GM23338 (cell line): ENCODE data around the gene SLC25A42. TPM values are rescaled to one million over a fixed set of nuclear protein-coding genes. Genes with fewer than 3 reads are reported as not detected.
A peak's percentile ranks its signal among the peaks of the same experiment; 100 is the strongest.

ENCODE experiments used
- ATAC-seq: fragments of 200-7000 bp; cut with Tn5 transposase; 3 replicates; pipeline ENCODE4 v1.9.1; 2020
- DNase-seq: peaks from one replicate; pipeline ENCODE4 v3.0.0-alpha.2; 2015; ENCODE audit warnings: low spot score
- H2AFZ ChIP-seq: fragments of 200-600 bp; sonication (generic); 2 replicates; pipeline ENCODE4 v1.8.0; 2016; ENCODE audit warnings: antibody characterized with exemption, mild to moderate bottlenecking, moderate library complexity
- H3F3A ChIP-seq: fragments of 200-600 bp; sonication (generic); replicated peaks from 2 replicates; pipeline ENCODE4 v1.8.0; 2017; ENCODE audit warnings: antibody characterized with exemption, mixed run types, low read depth
- H3K27ac ChIP-seq: fragments of 200-600 bp; sonication (generic); 2 replicates; pipeline ENCODE4 v1.6.1; 2016; ENCODE audit warnings: low read depth
- H3K27me3 ChIP-seq: fragments of 200-600 bp; sonication (generic); 2 replicates; pipeline ENCODE4 v1.8.0; 2016; ENCODE audit warnings: mild to moderate bottlenecking, mixed run types, moderate library complexity; ENCODE audit not compliant: insufficient read depth
- H3K36me3 ChIP-seq: fragments of 200-600 bp; sonication (generic); 2 replicates; pipeline ENCODE4 v1.8.0; 2016; ENCODE audit warnings: mild to moderate bottlenecking; ENCODE audit not compliant: insufficient read depth
- H3K4me1 ChIP-seq: fragments of 200-600 bp; sonication (generic); 2 replicates; pipeline ENCODE4 v1.8.0; 2016; ENCODE audit warnings: mild to moderate bottlenecking, moderate library complexity; ENCODE audit not compliant: insufficient read depth
- H3K4me2 ChIP-seq: fragments of 200-600 bp; sonication (generic); 2 replicates; pipeline ENCODE4 v1.7.1; 2017; ENCODE audit warnings: mixed run types
- H3K4me3 ChIP-seq: fragments of 200-600 bp; sonication (generic); 2 replicates; pipeline ENCODE4 v1.6.1; 2016; ENCODE audit warnings: mixed run types
- H3K79me2 ChIP-seq: fragments of 200-600 bp; sonication (generic); replicated peaks from 2 replicates; pipeline ENCODE4 v1.8.0; 2017; ENCODE audit warnings: mild to moderate bottlenecking; ENCODE audit not compliant: insufficient read depth
- H3K9me2 ChIP-seq: fragments of 200-600 bp; sonication (generic); 2 replicates; pipeline ENCODE4 v1.8.0; 2017; ENCODE audit not compliant: insufficient read depth
- H4K20me1 ChIP-seq: fragments of 200-600 bp; sonication (generic); replicated peaks from 2 replicates; pipeline ENCODE4 v1.8.0; 2017; ENCODE audit warnings: mild to moderate bottlenecking; ENCODE audit not compliant: insufficient read depth
- H3K27ac Mint-ChIP-seq: 2 replicates; pipeline ENCODE4 v1.8.0; 2020; ENCODE audit warnings: inconsistent platforms, mild to moderate bottlenecking, moderate library complexity, mixed read lengths
- H3K27me3 Mint-ChIP-seq: 3 replicates; pipeline ENCODE4 v1.8.0; 2022; ENCODE audit warnings: low read depth, mild to moderate bottlenecking, moderate library complexity, mixed read lengths, inconsistent platforms; ENCODE audit not compliant: insufficient read depth, poor library complexity
- H3K36me3 Mint-ChIP-seq: 3 replicates; pipeline ENCODE4 v1.8.0; 2021; ENCODE audit warnings: low read depth, mild to moderate bottlenecking, inconsistent platforms, moderate library complexity, mixed read lengths
- H3K4me1 Mint-ChIP-seq: 3 replicates; pipeline ENCODE4 v1.8.0; 2020; ENCODE audit warnings: mild to moderate bottlenecking, inconsistent platforms, mixed read lengths
- H3K4me3 Mint-ChIP-seq: 3 replicates; pipeline ENCODE4 v1.8.0; 2021; ENCODE audit warnings: moderate library complexity, mild to moderate bottlenecking, inconsistent platforms, mixed read lengths
- H3K9me3 Mint-ChIP-seq: 3 replicates; pipeline ENCODE4 v1.8.0; 2020; ENCODE audit warnings: moderate library complexity, mild to moderate bottlenecking, inconsistent platforms, mixed read lengths
- CREB1 ChIP-seq: fragments of 250-450 bp; sonication (Bioruptor Pico); IDR thresholded peaks from 2 replicates; pipeline ENCODE4 v1.5.0; 2020; ENCODE audit warnings: low read depth, mild to moderate bottlenecking, moderate library complexity
- ETS1 ChIP-seq: IDR thresholded peaks from 2 replicates; pipeline ENCODE4 v1.6.1; 2016; ENCODE audit warnings: antibody characterized with exemption
- EZH2 ChIP-seq: fragments of 200-600 bp; sonication (generic); IDR thresholded peaks from one replicate; pipeline ENCODE4 v1.8.0; 2017; ENCODE audit warnings: antibody characterized with exemption, mild to moderate bottlenecking, low read depth; ENCODE audit not compliant: unreplicated experiment
- EZH2phosphoT487 ChIP-seq: fragments of 200-600 bp; sonication (generic); IDR thresholded peaks from one replicate; pipeline ENCODE4 v1.8.1; 2018; ENCODE audit warnings: antibody characterized with exemption; ENCODE audit not compliant: unreplicated experiment
- JUNB ChIP-seq: IDR thresholded peaks from one replicate; pipeline ENCODE4 v1.6.1; 2016; ENCODE audit warnings: antibody characterized with exemption; ENCODE audit not compliant: unreplicated experiment
- NANOG ChIP-seq: IDR thresholded peaks from 2 replicates; pipeline ENCODE4 v1.6.1; 2016; ENCODE audit warnings: antibody characterized with exemption, borderline replicate concordance
- POLR2AphosphoS5 ChIP-seq: IDR thresholded peaks from 2 replicates; pipeline ENCODE4 v1.6.1; 2016; ENCODE audit warnings: antibody characterized with exemption, low read depth
- STAT1 ChIP-seq: IDR thresholded peaks from one replicate; pipeline ENCODE4 v1.6.1; 2016; ENCODE audit warnings: antibody characterized with exemption; ENCODE audit not compliant: unreplicated experiment
- ZNF114 ChIP-seq: fragments of 250-450 bp; sonication (Bioruptor Pico); IDR thresholded peaks from 2 replicates; pipeline ENCODE4 v1.5.0; 2020; ENCODE audit warnings: mild to moderate bottlenecking, moderate library complexity
- ZNF331 ChIP-seq: fragments of 250-450 bp; sonication (Bioruptor Pico); IDR thresholded peaks from 2 replicates; pipeline ENCODE4 v1.5.0; 2020; ENCODE audit warnings: low read depth, mild to moderate bottlenecking, moderate library complexity
- polyA plus RNA-seq: library from polyadenylated mRNA; unstranded; fragments of >200 nt; fragmentation: Nextera tagmentation; extraction: Ambion mirVana; gene quantifications from 2 replicates; pipeline ENCODE4 v1.2.1, GENCODE V29; 2016
- total RNA-seq: library from RNA; depleted of rRNA; stranded (reverse); fragments of >200 nt; shearing (Covaris generic); gene quantifications from 2 replicates; pipeline ENCODE4 v1.2.3, GENCODE V29; 2014
- TF ChIP-seq, protein P1 (sequence below): fragments of 250-450 bp; sonication (Bioruptor Pico); IDR thresholded peaks from 2 replicates; pipeline ENCODE4 v1.5.0; 2020; ENCODE audit warnings: mild to moderate bottlenecking, moderate library complexity
- TF ChIP-seq, protein P2 (sequence below): IDR thresholded peaks from one replicate; pipeline ENCODE4 v1.6.1; 2018; ENCODE audit warnings: antibody characterized with exemption; ENCODE audit not compliant: unreplicated experiment
- TF ChIP-seq, protein P3 (sequence below), 2 experiments: fragments of 200-600 bp in 1 of 2; sonication (generic) in 1 of 2; conservative IDR thresholded peaks; 2 replicates each; pipeline versions ENCODE4 v1.5.1 to v1.6.1; 2016 to 2017; ENCODE audit warnings: antibody characterized with exemption in 2 of 2, low read depth in 2 of 2, mild to moderate bottlenecking in 2 of 2, moderate library complexity in 1 of 2

Gene SLC25A42
- total and polyA plus RNA-seq, 2 experiments from 2014 or later: 7.3 to 7.6 TPM

DNA sequence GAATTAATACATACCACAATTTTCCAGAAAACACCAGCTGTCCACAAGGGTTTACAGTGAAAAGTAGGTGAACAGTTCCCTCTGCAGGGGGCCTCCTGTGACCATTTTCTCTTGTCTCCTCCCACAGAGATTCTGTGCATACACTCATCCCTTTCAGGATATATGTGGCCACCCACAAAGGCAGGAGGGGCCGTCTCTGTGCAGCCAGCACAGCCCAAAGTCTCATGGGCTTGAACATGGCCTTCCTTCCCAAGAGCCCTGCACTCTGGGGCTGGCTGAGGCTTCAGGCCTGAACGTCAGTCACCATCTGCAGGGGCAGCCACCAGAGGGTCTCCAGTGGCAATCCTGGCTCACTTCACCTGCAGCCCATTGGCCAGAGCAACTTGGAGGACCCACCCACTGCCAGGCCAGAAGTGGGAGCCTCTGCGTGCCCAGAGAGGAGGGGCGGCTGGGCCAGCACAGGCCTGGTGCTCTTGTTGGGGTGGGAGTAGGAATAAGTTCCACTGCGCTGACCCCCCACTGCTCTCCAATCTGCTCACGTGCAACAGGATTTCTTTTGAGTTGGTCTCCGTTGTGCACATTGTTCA lies 49.3 kb downstream of the SLC25A42 start:
- no peak overlapping the region for H3K27ac ChIP-seq
- DNase-seq: peak; percentile 68
- H2AFZ ChIP-seq: no peak overlapping the region

More for the DNA sequence above, 49.3 kb downstream of the SLC25A42 start:
- TF ChIP-seq, protein P1, sequence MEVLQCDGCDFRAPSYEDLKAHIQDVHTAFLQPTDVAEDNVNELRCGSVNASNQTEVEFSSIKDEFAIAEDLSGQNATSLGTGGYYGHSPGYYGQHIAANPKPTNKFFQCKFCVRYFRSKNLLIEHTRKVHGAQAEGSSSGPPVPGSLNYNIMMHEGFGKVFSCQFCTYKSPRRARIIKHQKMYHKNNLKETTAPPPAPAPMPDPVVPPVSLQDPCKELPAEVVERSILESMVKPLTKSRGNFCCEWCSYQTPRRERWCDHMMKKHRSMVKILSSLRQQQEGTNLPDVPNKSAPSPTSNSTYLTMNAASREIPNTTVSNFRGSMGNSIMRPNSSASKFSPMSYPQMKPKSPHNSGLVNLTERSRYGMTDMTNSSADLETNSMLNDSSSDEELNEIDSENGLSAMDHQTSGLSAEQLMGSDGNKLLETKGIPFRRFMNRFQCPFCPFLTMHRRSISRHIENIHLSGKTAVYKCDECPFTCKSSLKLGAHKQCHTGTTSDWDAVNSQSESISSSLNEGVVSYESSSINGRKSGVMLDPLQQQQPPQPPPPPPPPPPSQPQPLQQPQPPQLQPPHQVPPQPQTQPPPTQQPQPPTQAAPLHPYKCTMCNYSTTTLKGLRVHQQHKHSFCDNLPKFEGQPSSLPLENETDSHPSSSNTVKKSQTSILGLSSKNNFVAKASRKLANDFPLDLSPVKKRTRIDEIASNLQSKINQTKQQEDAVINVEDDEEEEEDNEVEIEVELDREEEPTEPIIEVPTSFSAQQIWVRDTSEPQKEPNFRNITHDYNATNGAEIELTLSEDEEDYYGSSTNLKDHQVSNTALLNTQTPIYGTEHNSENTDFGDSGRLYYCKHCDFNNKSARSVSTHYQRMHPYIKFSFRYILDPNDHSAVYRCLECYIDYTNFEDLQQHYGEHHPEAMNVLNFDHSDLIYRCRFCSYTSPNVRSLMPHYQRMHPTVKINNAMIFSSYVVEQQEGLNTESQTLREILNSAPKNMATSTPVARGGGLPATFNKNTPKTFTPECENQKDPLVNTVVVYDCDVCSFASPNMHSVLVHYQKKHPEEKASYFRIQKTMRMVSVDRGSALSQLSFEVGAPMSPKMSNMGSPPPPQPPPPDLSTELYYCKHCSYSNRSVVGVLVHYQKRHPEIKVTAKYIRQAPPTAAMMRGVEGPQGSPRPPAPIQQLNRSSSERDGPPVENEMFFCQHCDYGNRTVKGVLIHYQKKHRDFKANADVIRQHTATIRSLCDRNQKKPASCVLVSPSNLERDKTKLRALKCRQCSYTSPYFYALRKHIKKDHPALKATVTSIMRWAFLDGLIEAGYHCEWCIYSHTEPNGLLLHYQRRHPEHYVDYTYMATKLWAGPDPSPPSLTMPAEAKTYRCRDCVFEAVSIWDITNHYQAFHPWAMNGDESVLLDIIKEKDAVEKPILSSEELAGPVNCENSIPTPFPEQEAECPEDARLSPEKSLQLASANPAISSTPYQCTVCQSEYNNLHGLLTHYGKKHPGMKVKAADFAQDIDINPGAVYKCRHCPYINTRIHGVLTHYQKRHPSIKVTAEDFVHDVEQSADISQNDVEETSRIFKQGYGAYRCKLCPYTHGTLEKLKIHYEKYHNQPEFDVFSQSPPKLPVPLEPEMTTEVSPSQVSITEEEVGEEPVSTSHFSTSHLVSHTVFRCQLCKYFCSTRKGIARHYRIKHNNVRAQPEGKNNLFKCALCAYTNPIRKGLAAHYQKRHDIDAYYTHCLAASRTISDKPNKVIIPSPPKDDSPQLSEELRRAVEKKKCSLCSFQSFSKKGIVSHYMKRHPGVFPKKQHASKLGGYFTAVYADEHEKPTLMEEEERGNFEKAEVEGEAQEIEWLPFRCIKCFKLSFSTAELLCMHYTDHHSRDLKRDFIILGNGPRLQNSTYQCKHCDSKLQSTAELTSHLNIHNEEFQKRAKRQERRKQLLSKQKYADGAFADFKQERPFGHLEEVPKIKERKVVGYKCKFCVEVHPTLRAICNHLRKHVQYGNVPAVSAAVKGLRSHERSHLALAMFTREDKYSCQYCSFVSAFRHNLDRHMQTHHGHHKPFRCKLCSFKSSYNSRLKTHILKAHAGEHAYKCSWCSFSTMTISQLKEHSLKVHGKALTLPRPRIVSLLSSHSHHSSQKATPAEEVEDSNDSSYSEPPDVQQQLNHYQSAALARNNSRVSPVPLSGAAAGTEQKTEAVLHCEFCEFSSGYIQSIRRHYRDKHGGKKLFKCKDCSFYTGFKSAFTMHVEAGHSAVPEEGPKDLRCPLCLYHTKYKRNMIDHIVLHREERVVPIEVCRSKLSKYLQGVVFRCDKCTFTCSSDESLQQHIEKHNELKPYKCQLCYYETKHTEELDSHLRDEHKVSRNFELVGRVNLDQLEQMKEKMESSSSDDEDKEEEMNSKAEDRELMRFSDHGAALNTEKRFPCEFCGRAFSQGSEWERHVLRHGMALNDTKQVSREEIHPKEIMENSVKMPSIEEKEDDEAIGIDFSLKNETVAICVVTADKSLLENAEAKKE: no peak
- TF ChIP-seq POLR2AphosphoS5: no peak
- TF ChIP-seq, protein P2, sequence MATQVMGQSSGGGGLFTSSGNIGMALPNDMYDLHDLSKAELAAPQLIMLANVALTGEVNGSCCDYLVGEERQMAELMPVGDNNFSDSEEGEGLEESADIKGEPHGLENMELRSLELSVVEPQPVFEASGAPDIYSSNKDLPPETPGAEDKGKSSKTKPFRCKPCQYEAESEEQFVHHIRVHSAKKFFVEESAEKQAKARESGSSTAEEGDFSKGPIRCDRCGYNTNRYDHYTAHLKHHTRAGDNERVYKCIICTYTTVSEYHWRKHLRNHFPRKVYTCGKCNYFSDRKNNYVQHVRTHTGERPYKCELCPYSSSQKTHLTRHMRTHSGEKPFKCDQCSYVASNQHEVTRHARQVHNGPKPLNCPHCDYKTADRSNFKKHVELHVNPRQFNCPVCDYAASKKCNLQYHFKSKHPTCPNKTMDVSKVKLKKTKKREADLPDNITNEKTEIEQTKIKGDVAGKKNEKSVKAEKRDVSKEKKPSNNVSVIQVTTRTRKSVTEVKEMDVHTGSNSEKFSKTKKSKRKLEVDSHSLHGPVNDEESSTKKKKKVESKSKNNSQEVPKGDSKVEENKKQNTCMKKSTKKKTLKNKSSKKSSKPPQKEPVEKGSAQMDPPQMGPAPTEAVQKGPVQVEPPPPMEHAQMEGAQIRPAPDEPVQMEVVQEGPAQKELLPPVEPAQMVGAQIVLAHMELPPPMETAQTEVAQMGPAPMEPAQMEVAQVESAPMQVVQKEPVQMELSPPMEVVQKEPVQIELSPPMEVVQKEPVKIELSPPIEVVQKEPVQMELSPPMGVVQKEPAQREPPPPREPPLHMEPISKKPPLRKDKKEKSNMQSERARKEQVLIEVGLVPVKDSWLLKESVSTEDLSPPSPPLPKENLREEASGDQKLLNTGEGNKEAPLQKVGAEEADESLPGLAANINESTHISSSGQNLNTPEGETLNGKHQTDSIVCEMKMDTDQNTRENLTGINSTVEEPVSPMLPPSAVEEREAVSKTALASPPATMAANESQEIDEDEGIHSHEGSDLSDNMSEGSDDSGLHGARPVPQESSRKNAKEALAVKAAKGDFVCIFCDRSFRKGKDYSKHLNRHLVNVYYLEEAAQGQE: no peak
- no peak for TF ChIP-seq JUNB
- TF ChIP-seq, protein P3, sequence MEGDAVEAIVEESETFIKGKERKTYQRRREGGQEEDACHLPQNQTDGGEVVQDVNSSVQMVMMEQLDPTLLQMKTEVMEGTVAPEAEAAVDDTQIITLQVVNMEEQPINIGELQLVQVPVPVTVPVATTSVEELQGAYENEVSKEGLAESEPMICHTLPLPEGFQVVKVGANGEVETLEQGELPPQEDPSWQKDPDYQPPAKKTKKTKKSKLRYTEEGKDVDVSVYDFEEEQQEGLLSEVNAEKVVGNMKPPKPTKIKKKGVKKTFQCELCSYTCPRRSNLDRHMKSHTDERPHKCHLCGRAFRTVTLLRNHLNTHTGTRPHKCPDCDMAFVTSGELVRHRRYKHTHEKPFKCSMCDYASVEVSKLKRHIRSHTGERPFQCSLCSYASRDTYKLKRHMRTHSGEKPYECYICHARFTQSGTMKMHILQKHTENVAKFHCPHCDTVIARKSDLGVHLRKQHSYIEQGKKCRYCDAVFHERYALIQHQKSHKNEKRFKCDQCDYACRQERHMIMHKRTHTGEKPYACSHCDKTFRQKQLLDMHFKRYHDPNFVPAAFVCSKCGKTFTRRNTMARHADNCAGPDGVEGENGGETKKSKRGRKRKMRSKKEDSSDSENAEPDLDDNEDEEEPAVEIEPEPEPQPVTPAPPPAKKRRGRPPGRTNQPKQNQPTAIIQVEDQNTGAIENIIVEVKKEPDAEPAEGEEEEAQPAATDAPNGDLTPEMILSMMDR (conservative IDR thresholded peaks at IDR 0.05; ENCODE audit: low read depth in 2 of 2): no peak; a peak in 1 of 4 replicates
- TF ChIP-seq NANOG: no peak
- TF ChIP-seq STAT1: no peak
- no peak for TF ChIP-seq ZNF114 (CRISPR knock-in tag)
- TF ChIP-seq ZNF331 (CRISPR knock-in tag): no peak
- no peak for TF ChIP-seq CREB1
- TF ChIP-seq EZH2phosphoT487: no peak
- no peak for TF ChIP-seq EZH2
- TF ChIP-seq ETS1: no peak
- H3K36me3 Mint-ChIP-seq: peaks cover 3% of the 10 kb centered on the region; the same call in 2 of the 3 replicates
- Histone ChIP-seq H3K4me1 (peaks cover 15% of the 10 kb centered on the region), H3K9me2 (no peaks in the 10 kb centered on the region), H3K4me3 (no peak overlapping the region), H3F3A (peaks cover 16% of the 10 kb centered on the region; the same call in 1 of the 2 replicates), H3K36me3 (no peaks in the 10 kb centered on the region), H3K4me2 (no peak overlapping the region), H3K79me2 (no peaks in the 10 kb centered on the region), H4K20me1 (no peaks in the 10 kb centered on the region), H3K27me3 (peaks cover 6% of the 10 kb centered on the region; the same call in 1 of the 2 replicates)
- H3K9me3 Mint-ChIP-seq: no peaks in the 10 kb centered on the region
- H3K4me1 Mint-ChIP-seq: peaks cover 23% of the 10 kb centered on the region
- no peak overlapping the region for H3K27ac Mint-ChIP-seq
- peaks cover 30% of the 10 kb centered on the region for H3K27me3 Mint-ChIP-seq
- ATAC-seq: peak; percentile 54
- no peak overlapping the region for H3K4me3 Mint-ChIP-seq
